Measurements from ENCODE around the gene NRXN2.

The NRXN2 gene

DNA sequence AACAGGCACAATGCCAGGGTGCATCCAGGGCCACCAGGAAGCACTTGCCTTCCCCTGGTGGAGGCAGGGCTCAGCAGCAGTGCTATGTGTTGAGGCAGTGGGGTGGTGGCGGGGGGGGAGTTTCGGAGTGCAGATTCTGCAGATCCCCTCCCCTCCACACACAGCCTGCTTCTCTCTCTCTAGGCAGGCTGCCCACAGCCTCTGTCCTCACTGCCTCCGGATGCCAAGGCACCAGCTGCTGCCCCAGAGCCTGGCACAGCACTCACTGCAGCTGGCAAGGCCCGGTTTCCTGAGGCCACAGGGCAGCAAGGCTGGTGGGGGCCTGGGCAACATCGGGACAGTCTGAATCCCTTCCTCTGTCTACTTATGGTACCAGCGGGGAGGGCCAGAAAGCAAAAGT lies 35.8 kb downstream of the NRXN2 start:
- Mint-ChIP-seq H3K27ac (no peak overlapping the region), H3K4me1 (peaks cover 10% of the 10 kb centered on the region), H3K36me3 (no peaks in the 10 kb centered on the region), H3K27me3 (peaks cover 57% of the 10 kb centered on the region), H3K9me3 (no peaks in the 10 kb centered on the region), H3K4me3 (no peak overlapping the region)
- no peak for DNase-seq
- CTCF ChIA-PET: interaction anchor here (0.7 to 1.1 kb wide), 2 partner anchors 17 to 21 kb away, joined by 3 read pairs; no protein-coding TSS in a partner anchor

DNA sequence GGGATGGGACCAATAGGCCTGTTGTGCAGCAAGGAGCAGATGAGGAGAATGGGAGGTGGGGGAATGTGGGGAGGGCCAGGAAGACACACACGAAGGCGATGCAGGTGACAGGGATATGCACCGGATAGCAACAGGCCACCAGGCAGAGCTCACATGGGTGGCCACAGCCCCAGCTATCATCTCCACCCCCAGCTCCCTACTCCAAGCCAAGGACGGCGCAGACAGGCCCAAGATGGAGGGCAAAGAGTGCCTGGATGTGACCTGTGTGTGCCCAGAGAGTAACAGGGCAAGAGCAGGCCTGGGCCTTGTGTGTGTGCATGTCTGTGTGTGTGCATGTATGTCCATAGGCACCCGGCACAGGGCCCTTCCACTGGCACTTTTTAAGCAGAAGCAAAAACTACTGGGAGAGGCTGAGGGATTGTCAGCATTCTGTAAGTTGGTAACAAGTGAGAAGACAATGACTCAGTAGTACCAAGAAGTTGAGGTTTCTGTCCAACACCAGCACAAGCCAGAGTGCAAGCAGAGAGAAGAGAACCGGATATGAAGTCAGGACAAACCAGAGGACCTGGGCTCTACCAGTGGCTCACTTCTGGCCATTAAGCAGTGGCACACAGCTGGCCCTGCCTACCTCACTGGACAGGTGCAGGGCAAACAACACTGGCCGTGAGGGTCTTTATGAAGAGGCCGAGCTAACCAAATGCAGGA lies 36.4 kb downstream of the NRXN2 start:
- no peak for DNase-seq
- no peak overlapping the region for H3K27ac Mint-ChIP-seq
- CTCF ChIA-PET: interaction anchor here (0.7 to 1.1 kb wide), 3 partner anchors 18 to 21 kb away, joined by 3 read pairs; no protein-coding TSS in a partner anchor

DNA sequence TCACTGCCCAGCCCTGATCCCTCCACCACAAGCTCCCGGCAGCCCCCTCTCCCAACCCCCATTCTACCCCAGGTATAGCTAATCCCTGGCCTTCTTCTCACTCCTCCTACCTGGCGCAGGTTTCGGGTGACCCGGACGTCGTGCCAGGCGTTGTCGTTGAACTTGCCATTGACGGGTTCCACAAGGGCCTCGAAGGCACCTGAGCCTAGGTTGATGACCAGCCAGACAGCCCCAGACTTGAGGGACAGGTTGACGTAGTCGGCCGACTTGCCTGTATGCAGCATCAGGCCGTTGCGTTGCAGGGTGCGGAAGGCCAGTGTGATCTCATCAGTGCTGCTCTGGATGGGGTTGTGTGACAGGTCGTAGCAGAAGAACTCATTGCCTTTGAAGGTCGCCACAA lies 37.5 kb downstream of the NRXN2 start:
- DNase-seq: no peak

More for the DNA sequence above, 36.4 kb downstream of the NRXN2 start:
- peaks cover 10% of the 10 kb centered on the region for H3K4me1 Mint-ChIP-seq
- no peak overlapping the region for H3K4me3 Mint-ChIP-seq
- peaks cover 57% of the 10 kb centered on the region for H3K27me3 Mint-ChIP-seq
- H3K9me3 Mint-ChIP-seq: no peaks in the 10 kb centered on the region
- no peaks in the 10 kb centered on the region for H3K36me3 Mint-ChIP-seq

DNA sequence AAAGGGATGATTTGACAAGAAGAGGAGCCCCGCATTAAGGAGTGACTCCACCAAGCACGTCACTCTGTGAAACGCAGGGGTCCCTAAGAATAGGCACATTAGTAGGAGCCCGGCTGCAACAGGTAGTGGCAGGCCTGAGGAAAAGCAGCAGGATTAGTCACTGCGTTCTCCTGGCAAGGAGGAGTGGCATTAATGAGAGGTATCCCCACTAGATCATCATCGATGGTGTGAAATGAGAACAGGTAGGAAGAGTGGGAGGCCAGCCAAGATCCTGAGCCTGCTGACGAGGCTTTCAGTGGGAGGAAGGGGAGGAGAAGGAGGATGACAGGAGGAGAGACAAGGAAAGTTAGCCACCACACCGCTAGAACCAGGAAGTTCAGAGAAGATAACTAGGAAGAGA lies 38.6 kb downstream of the NRXN2 start:
- Mint-ChIP-seq H3K4me3 (no peak overlapping the region), H3K27me3 (peaks cover 46% of the 10 kb centered on the region), H3K9me3 (no peaks in the 10 kb centered on the region), H3K4me1 (peaks cover 10% of the 10 kb centered on the region), H3K36me3 (no peaks in the 10 kb centered on the region), H3K27ac (no peak overlapping the region)
- CTCF ChIA-PET: no interaction called here
- DNase-seq: no peak

More for the DNA sequence above, 37.5 kb downstream of the NRXN2 start:
- H3K36me3 Mint-ChIP-seq: no peaks in the 10 kb centered on the region
- no peak overlapping the region for H3K4me3 Mint-ChIP-seq
- H3K27ac Mint-ChIP-seq: no peak overlapping the region
- H3K4me1 Mint-ChIP-seq: peaks cover 10% of the 10 kb centered on the region
- CTCF ChIA-PET: interaction anchor here (0.7 to 0.8 kb wide), 2 partner anchors 19 to 236 kb away, joined by 3 read pairs; no protein-coding TSS in a partner anchor
- no peaks in the 10 kb centered on the region for H3K9me3 Mint-ChIP-seq
- peaks cover 49% of the 10 kb centered on the region for H3K27me3 Mint-ChIP-seq

DNA sequence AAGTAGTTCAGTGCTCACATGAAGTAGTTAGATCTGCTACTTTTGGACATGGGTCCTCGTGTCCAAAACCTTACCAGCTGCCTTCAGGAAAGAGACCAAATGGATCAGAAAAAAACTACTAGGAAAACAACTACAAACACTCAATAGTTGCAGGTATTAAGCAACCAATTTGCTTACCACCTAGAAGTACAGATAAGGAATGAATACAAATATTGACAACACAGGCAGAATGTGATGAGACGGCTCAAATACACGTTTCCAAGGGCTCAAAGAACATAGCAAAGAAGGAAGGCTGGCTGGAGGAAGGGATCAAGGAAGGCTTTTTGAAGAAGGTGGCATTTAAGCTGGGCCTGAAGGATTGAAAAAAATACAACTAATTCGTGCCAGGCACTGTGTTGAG lies 41.8 kb downstream of the NRXN2 start:
- Mint-ChIP-seq H3K27me3 (peaks cover 68% of the 10 kb centered on the region), H3K27ac (no peak overlapping the region)
- CTCF ChIA-PET: no interaction called here

DNA sequence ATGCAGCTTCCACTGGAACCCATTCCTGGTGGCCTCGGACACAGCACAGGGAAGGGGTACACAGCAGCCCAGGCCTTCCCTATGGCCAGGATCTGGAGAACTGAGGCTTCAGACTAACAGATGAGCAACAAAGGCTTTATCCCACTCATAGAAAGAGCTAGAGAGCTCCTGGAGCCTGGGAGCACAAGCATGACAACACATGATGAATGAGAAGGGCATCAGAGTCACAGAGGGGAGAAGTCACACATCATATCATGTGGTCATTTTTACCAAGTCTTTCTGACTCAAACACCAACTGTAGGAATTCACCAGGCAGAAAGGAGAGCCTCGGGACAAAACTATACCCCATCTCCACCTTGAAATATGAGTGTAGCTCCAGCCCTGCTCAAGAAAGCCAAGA lies 43.2 kb downstream of the NRXN2 start:
- no peak for DNase-seq
- CTCF ChIA-PET: interaction anchor here (0.5 to 1.2 kb wide), 3 partner anchors 9 to 54 kb away, joined by 3 to 4 read pairs (median 3); no protein-coding TSS in a partner anchor
- Mint-ChIP-seq H3K4me1 (no peaks in the 10 kb centered on the region), H3K27me3 (peaks cover 76% of the 10 kb centered on the region), H3K36me3 (no peaks in the 10 kb centered on the region), H3K4me3 (no peak overlapping the region), H3K9me3 (no peaks in the 10 kb centered on the region), H3K27ac (no peak overlapping the region)

More for the DNA sequence above, 41.8 kb downstream of the NRXN2 start:
- H3K36me3 Mint-ChIP-seq: no peaks in the 10 kb centered on the region
- no peaks in the 10 kb centered on the region for H3K9me3 Mint-ChIP-seq
- DNase-seq: no peak
- H3K4me3 Mint-ChIP-seq: no peak overlapping the region
- no peaks in the 10 kb centered on the region for H3K4me1 Mint-ChIP-seq

DNA sequence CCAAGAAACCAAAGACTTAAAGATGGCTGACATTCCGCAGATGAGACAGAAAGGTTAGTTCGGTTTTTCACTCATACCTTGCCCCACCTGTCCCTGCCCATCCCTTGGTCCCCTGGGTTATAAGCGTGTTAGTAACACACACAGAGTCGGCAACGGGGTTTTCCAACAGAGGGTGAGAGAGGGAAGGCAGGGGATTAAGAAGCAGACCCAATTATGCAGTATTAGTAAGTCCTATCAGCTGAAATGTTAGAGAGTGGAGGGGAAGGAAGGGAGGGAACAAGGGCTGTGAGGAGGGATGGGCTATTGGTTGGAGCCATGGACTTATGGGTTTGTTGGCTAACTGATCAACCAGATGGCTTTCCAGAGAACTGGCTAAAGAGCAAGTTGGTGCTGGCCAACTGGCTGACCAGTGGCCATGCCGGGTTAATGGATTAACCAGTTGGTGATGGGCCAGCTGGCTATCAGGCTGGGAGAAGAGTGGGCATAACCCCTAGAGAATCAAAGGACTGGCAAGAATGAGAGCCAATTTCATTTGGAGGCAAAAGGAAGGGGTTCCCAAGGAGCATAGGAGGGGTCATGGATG lies 45.5 kb downstream of the NRXN2 start:
- CTCF ChIA-PET: no interaction called here
- Mint-ChIP-seq H3K27ac (no peak overlapping the region), H3K4me3 (no peak overlapping the region), H3K27me3 (peaks cover 72% of the 10 kb centered on the region), H3K9me3 (no peaks in the 10 kb centered on the region), H3K36me3 (no peaks in the 10 kb centered on the region), H3K4me1 (no peaks in the 10 kb centered on the region)
- no peak for DNase-seq

DNA sequence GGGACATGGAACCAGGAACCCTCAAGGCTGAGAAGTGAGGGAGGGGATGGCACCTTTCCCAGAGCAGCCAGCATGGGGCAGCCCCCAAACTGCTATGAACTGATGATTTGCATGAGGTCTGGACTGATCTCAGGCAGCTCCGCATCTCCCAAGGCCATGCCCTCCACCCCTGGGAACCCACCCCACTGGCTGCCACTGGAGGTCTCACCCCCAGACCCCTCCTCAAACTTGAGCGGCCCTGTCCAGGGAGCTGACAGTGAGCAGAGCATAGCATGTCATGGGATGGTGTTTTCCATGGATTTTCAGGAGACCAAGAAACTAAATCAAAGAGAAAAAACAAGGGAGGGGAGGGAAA lies 46.8 kb downstream of the NRXN2 start:
- no peak for DNase-seq
- Mint-ChIP-seq H3K4me1 (no peaks in the 10 kb centered on the region), H3K27ac (no peak overlapping the region), H3K36me3 (no peaks in the 10 kb centered on the region), H3K4me3 (no peak overlapping the region), H3K27me3 (peaks cover 73% of the 10 kb centered on the region), H3K9me3 (no peaks in the 10 kb centered on the region)
- CTCF ChIA-PET: no interaction called here

DNA sequence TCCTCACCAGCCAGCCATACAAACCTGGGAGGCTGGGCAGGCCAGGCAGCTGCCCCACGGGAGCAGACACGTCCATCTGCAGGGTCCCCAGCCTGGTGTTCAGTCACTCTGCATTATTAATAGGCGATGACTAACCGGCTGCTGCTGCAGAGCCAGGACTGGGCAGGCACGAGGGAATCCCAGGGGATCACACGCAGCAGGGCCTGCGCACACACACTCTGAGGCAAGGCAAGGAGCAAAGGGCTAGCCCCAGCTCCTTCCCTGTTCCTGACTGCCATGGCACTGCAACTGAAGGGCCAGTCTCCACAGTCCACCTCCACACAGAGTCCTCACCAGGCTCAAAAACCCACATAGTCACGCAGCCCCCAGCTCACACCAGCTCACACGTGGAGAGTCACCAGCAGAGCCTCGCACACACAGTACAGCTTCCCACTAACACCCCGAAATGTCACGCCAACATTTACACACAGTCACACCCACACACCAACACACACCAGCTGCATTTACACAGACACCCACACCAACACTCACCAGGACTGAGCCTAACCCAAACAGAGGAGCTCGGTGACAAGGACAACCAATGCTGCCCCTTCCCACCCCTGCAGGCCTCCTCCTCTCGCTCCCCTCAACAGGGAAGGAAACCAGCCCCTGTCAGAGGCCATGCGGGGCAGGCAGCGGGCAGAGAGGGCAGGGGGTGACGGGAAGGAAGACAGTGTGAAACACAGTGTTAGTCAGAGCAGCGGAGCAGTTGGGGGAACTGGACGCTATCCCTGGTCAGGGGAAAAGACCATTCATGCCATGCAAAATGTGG lies 47.3 kb downstream of the NRXN2 start:
- Mint-ChIP-seq H3K4me1 (no peaks in the 10 kb centered on the region), H3K27ac (no peak overlapping the region), H3K27me3 (peaks cover 79% of the 10 kb centered on the region), H3K9me3 (no peaks in the 10 kb centered on the region), H3K4me3 (no peak overlapping the region), H3K36me3 (no peaks in the 10 kb centered on the region)
- no peak for DNase-seq
- CTCF ChIA-PET: interaction anchor here (1.1 to 1.5 kb wide), 3 partner anchors 14 to 228 kb away, joined by 3 read pairs; no protein-coding TSS in a partner anchor

DNA sequence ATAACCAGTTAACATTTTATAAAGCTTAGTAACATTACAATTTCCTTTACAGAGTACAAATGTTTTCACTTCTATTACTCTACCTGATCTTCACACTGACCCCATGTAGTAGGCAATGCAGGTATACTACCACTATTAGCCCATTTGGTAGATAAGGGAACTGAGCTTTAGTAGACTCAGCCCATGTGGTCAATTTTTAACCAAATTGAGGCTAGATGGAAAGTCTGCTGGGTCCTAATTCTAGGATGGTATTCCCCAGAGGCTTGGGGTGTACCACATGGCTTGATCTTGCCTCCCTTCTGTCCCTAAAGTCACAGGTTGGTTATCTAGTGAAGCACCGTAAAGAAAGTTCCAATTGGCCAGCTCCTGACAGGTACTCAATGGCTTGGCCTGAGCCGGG lies 48.2 kb downstream of the NRXN2 start:
- CTCF ChIA-PET: interaction anchor here (1.1 to 1.5 kb wide), 3 partner anchors 13 to 227 kb away, joined by 3 read pairs; no protein-coding TSS in a partner anchor
- Mint-ChIP-seq H3K27me3 (peaks cover 84% of the 10 kb centered on the region), H3K36me3 (no peaks in the 10 kb centered on the region)

DNA sequence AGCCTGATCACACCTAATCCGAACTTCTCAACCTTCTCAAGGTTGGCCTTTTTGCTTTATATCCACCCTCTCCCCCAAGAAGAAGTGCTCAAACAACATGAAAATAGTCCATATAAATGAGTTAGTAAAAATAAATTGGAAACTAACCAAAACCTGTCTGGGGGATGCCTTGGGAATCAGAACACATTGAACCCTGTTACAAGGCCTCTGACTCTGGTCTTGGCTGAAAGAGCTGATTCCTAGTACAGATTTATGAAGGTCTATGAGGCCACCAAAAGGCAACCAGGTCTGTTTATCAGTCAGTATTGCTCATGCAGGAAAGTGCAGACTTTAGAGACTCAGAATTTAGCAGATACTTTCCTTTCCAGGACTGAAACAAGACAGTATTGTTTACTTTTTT lies 49.7 kb downstream of the NRXN2 start:
- H3K9me3 Mint-ChIP-seq: no peaks in the 10 kb centered on the region
- CTCF ChIA-PET: interaction anchor here (0.7 kb wide), 1 partner anchor 14 kb away, joined by 3 read pairs; no protein-coding TSS in a partner anchor
- peaks cover 82% of the 10 kb centered on the region for H3K27me3 Mint-ChIP-seq
- no peak overlapping the region for H3K27ac Mint-ChIP-seq
- no peaks in the 10 kb centered on the region for H3K4me1 Mint-ChIP-seq
- no peak overlapping the region for H3K4me3 Mint-ChIP-seq
- DNase-seq: no peak
- no peaks in the 10 kb centered on the region for H3K36me3 Mint-ChIP-seq

More for the DNA sequence above, 48.2 kb downstream of the NRXN2 start:
- H3K9me3 Mint-ChIP-seq: no peaks in the 10 kb centered on the region
- no peak for DNase-seq
- H3K27ac Mint-ChIP-seq: no peak overlapping the region
- no peak overlapping the region for H3K4me3 Mint-ChIP-seq
- no peaks in the 10 kb centered on the region for H3K4me1 Mint-ChIP-seq

DNA sequence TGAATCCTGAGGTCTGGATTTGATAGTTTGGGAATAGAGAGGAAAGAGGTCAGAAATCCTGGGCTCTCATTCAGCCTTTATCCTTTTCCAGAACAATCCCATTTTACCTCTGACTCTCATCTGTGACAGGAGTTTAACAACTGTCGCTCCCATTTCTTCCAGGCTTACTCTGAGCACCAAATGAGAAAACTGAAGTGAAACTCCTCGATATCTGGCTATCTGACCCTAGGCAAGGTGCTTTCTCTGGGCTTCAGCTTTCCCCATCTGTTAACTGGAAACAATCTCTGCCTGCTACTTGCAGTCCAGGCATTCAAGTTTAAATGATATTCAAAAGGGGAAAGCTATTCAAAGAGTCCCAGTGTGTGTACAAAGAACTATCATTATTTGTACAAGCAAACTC lies 50.1 kb downstream of the NRXN2 start:
- Mint-ChIP-seq H3K9me3 (no peaks in the 10 kb centered on the region), H3K27ac (no peak overlapping the region), H3K4me3 (no peak overlapping the region), H3K36me3 (no peaks in the 10 kb centered on the region), H3K4me1 (no peaks in the 10 kb centered on the region), H3K27me3 (peaks cover 81% of the 10 kb centered on the region)
- CTCF ChIA-PET: interaction anchor here (0.7 to 1.2 kb wide), 2 partner anchors 13 to 119 kb away, joined by 3 read pairs; no protein-coding TSS in a partner anchor
- DNase-seq: no peak

DNA sequence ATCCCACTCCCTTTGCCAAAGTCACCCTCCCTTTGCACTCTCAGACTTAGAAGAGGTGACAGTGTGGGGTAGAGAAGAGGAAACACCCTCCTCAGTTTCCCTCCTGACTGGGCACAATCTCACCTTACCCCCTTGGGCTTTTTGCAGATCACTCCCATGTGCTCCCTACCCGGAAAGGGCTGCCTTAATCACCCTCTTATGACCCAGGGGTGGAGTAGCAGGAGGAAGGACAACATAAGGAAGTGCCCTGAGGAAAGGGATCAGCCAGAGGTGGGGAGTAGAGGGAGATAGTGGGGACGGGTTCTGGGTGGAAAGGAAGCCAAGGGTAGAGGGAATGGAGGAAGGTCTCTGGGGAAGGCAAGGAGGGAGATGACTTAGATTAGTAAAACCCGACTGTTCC lies 52.0 kb downstream of the NRXN2 start:
- Mint-ChIP-seq H3K27me3 (peaks cover 62% of the 10 kb centered on the region), H3K27ac (no peak overlapping the region), H3K4me3 (no peak overlapping the region), H3K9me3 (no peaks in the 10 kb centered on the region), H3K36me3 (no peaks in the 10 kb centered on the region), H3K4me1 (no peaks in the 10 kb centered on the region)
- CTCF ChIA-PET: no interaction called here
- no peak for DNase-seq

DNA sequence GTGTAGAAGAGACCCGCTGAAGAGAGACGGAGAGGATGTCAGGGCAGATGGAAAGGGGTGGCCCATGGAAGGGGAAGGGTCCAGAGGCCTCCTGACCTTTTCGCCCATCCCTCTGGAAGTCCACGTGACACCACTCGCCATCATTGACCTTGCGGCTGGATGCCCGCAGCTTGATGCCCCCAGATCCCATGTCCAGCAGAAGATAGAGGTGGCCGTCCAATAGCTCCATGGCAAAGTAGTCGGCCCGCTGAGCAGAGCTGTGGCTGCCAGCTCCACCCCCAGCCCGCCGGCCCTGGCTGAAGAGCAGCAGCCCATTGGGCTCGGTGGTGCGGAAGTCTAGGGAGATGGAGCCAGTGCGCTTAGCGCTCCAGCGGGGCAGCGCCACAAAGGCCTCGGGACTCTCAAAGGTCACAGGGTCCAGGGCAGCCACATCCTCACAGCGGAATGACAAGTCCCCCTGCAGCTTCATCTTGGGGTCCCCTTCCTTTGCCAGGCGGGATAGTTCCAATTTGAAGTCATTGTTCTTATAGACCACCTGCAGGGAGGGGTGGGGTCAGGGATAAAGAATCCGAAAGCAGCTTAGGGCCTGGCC lies 55.7 kb downstream of the NRXN2 start:
- peaks cover 39% of the 10 kb centered on the region for H3K27me3 Mint-ChIP-seq
- DNase-seq: no peak
- H3K9me3 Mint-ChIP-seq: no peaks in the 10 kb centered on the region
- no peak overlapping the region for H3K4me3 Mint-ChIP-seq
- H3K4me1 Mint-ChIP-seq: no peaks in the 10 kb centered on the region
- H3K27ac Mint-ChIP-seq: no peak overlapping the region
- no peaks in the 10 kb centered on the region for H3K36me3 Mint-ChIP-seq
- CTCF ChIA-PET: interaction anchor here (1.6 kb wide), 1 partner anchor 15 kb away, joined by 5 read pairs; no protein-coding TSS in a partner anchor

Measured in activated naive CD4-positive, alpha-beta T cell treated with anti-CD3 and anti-CD28 coated beads, Interleukin-2, amount 10 ng/mL, durations not matched to agents 7 days and 5 days (primary cell).